Measurements from ENCODE around the gene HPCAL1.

DNA sequence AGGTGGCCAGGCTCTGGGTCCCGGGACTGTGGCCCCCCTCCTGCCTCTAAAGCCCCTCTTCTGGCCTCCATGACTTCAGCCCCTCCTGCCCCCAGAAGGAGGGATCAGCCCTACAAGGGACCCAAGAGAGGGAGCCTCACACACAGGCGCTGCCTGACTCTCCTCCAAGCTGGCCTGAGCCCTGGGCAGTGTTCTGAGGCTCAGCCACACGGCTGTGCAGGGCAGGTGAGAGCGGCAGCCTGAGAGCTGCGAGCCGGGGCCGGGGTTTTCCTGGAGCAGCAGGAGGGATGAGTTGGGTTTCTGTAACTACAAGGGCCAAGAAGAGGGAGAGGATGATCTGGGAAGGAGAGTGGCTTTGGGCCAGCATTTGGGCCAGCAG, 70.1 kb downstream of the HPCAL1 start:
- TF ChIP-seq, protein P1, sequence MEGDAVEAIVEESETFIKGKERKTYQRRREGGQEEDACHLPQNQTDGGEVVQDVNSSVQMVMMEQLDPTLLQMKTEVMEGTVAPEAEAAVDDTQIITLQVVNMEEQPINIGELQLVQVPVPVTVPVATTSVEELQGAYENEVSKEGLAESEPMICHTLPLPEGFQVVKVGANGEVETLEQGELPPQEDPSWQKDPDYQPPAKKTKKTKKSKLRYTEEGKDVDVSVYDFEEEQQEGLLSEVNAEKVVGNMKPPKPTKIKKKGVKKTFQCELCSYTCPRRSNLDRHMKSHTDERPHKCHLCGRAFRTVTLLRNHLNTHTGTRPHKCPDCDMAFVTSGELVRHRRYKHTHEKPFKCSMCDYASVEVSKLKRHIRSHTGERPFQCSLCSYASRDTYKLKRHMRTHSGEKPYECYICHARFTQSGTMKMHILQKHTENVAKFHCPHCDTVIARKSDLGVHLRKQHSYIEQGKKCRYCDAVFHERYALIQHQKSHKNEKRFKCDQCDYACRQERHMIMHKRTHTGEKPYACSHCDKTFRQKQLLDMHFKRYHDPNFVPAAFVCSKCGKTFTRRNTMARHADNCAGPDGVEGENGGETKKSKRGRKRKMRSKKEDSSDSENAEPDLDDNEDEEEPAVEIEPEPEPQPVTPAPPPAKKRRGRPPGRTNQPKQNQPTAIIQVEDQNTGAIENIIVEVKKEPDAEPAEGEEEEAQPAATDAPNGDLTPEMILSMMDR (conservative IDR thresholded peaks at IDR 0.05; ENCODE audit: low read depth in 2 of 2), result no peak
- no peak for TF ChIP-seq EZH2 (IDR thresholded peaks at IDR 0.05; ENCODE audit: low read depth, unreplicated experiment)
- TF ChIP-seq, protein P2, sequence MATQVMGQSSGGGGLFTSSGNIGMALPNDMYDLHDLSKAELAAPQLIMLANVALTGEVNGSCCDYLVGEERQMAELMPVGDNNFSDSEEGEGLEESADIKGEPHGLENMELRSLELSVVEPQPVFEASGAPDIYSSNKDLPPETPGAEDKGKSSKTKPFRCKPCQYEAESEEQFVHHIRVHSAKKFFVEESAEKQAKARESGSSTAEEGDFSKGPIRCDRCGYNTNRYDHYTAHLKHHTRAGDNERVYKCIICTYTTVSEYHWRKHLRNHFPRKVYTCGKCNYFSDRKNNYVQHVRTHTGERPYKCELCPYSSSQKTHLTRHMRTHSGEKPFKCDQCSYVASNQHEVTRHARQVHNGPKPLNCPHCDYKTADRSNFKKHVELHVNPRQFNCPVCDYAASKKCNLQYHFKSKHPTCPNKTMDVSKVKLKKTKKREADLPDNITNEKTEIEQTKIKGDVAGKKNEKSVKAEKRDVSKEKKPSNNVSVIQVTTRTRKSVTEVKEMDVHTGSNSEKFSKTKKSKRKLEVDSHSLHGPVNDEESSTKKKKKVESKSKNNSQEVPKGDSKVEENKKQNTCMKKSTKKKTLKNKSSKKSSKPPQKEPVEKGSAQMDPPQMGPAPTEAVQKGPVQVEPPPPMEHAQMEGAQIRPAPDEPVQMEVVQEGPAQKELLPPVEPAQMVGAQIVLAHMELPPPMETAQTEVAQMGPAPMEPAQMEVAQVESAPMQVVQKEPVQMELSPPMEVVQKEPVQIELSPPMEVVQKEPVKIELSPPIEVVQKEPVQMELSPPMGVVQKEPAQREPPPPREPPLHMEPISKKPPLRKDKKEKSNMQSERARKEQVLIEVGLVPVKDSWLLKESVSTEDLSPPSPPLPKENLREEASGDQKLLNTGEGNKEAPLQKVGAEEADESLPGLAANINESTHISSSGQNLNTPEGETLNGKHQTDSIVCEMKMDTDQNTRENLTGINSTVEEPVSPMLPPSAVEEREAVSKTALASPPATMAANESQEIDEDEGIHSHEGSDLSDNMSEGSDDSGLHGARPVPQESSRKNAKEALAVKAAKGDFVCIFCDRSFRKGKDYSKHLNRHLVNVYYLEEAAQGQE (IDR thresholded peaks at IDR 0.05; ENCODE audit: unreplicated experiment), result no peak
- no peak for TF ChIP-seq POLR2AphosphoS5 (IDR thresholded peaks at IDR 0.05; ENCODE audit: low read depth)
- TF ChIP-seq EZH2phosphoT487 (IDR thresholded peaks at IDR 0.05; ENCODE audit: unreplicated experiment), result no peak
- no peak for TF ChIP-seq NANOG (IDR thresholded peaks at IDR 0.05; ENCODE audit: borderline replicate concordance)
- TF ChIP-seq CREB1 (CRISPR knock-in tag; IDR thresholded peaks at IDR 0.05; ENCODE audit: low read depth), result no peak
- TF ChIP-seq, protein P3, sequence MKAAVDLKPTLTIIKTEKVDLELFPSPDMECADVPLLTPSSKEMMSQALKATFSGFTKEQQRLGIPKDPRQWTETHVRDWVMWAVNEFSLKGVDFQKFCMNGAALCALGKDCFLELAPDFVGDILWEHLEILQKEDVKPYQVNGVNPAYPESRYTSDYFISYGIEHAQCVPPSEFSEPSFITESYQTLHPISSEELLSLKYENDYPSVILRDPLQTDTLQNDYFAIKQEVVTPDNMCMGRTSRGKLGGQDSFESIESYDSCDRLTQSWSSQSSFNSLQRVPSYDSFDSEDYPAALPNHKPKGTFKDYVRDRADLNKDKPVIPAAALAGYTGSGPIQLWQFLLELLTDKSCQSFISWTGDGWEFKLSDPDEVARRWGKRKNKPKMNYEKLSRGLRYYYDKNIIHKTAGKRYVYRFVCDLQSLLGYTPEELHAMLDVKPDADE (IDR thresholded peaks at IDR 0.05), result no peak
- no peak for TF ChIP-seq STAT1 (IDR thresholded peaks at IDR 0.05; ENCODE audit: unreplicated experiment)
- TF ChIP-seq ZNF114 (CRISPR knock-in tag; IDR thresholded peaks at IDR 0.05), result no peak
- no peak for TF ChIP-seq ZNF331 (CRISPR knock-in tag; IDR thresholded peaks at IDR 0.05; ENCODE audit: low read depth)
- TF ChIP-seq, protein P4, sequence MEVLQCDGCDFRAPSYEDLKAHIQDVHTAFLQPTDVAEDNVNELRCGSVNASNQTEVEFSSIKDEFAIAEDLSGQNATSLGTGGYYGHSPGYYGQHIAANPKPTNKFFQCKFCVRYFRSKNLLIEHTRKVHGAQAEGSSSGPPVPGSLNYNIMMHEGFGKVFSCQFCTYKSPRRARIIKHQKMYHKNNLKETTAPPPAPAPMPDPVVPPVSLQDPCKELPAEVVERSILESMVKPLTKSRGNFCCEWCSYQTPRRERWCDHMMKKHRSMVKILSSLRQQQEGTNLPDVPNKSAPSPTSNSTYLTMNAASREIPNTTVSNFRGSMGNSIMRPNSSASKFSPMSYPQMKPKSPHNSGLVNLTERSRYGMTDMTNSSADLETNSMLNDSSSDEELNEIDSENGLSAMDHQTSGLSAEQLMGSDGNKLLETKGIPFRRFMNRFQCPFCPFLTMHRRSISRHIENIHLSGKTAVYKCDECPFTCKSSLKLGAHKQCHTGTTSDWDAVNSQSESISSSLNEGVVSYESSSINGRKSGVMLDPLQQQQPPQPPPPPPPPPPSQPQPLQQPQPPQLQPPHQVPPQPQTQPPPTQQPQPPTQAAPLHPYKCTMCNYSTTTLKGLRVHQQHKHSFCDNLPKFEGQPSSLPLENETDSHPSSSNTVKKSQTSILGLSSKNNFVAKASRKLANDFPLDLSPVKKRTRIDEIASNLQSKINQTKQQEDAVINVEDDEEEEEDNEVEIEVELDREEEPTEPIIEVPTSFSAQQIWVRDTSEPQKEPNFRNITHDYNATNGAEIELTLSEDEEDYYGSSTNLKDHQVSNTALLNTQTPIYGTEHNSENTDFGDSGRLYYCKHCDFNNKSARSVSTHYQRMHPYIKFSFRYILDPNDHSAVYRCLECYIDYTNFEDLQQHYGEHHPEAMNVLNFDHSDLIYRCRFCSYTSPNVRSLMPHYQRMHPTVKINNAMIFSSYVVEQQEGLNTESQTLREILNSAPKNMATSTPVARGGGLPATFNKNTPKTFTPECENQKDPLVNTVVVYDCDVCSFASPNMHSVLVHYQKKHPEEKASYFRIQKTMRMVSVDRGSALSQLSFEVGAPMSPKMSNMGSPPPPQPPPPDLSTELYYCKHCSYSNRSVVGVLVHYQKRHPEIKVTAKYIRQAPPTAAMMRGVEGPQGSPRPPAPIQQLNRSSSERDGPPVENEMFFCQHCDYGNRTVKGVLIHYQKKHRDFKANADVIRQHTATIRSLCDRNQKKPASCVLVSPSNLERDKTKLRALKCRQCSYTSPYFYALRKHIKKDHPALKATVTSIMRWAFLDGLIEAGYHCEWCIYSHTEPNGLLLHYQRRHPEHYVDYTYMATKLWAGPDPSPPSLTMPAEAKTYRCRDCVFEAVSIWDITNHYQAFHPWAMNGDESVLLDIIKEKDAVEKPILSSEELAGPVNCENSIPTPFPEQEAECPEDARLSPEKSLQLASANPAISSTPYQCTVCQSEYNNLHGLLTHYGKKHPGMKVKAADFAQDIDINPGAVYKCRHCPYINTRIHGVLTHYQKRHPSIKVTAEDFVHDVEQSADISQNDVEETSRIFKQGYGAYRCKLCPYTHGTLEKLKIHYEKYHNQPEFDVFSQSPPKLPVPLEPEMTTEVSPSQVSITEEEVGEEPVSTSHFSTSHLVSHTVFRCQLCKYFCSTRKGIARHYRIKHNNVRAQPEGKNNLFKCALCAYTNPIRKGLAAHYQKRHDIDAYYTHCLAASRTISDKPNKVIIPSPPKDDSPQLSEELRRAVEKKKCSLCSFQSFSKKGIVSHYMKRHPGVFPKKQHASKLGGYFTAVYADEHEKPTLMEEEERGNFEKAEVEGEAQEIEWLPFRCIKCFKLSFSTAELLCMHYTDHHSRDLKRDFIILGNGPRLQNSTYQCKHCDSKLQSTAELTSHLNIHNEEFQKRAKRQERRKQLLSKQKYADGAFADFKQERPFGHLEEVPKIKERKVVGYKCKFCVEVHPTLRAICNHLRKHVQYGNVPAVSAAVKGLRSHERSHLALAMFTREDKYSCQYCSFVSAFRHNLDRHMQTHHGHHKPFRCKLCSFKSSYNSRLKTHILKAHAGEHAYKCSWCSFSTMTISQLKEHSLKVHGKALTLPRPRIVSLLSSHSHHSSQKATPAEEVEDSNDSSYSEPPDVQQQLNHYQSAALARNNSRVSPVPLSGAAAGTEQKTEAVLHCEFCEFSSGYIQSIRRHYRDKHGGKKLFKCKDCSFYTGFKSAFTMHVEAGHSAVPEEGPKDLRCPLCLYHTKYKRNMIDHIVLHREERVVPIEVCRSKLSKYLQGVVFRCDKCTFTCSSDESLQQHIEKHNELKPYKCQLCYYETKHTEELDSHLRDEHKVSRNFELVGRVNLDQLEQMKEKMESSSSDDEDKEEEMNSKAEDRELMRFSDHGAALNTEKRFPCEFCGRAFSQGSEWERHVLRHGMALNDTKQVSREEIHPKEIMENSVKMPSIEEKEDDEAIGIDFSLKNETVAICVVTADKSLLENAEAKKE (CRISPR knock-in tag; IDR thresholded peaks at IDR 0.05), result no peak

Data from GM23338 (cell line).